Measurements from ENCODE around the gene ULK4.
"Not testable (repeated sequence)": the region's sequence is repeated elsewhere in the genome, so short reads cannot be mapped to it uniquely, and the experiment has no call there.

ULK4 gene

GRCh38 chr3:41565948-41566514, 395.9 kb downstream of the ULK4 start:
- DNase-seq = no peak

- DNase-seq = no peak
Observed at GRCh38 chr3:41565003-41565402, 396.9 kb downstream of the ULK4 start.

- DNase-seq = not testable (repeated sequence)
Observed at GRCh38 chr3:41556245-41556644, 405.7 kb downstream of the ULK4 start.

GRCh38 chr3:41532976-41533375, 428.9 kb downstream of the ULK4 start:
- no peak for DNase-seq

- no peak for DNase-seq
Observed at GRCh38 chr3:41526995-41527573, 434.8 kb downstream of the ULK4 start.

- DNase-seq = no peak
Observed at GRCh38 chr3:41525303-41526064, 436.4 kb downstream of the ULK4 start.

GRCh38 chr3:41523897-41524296, 438.0 kb downstream of the ULK4 start:
- no peak for DNase-seq

GRCh38 chr3:41522612-41523011, 439.3 kb downstream of the ULK4 start:
- DNase-seq = no peak

GRCh38 chr3:41521010-41521655, 440.8 kb downstream of the ULK4 start:
- DNase-seq = no peak

GRCh38 chr3:41519746-41520145, 442.2 kb downstream of the ULK4 start:
- DNase-seq = no peak

GRCh38 chr3:41518626-41519025, 443.3 kb downstream of the ULK4 start:
- DNase-seq = no peak

- DNase-seq = peak; percentile 1
Observed at GRCh38 chr3:41508063-41508696, 453.7 kb downstream of the ULK4 start.

GRCh38 chr3:41507336-41508062, 454.4 kb downstream of the ULK4 start:
- no peak for DNase-seq

- DNase-seq = no peak
Observed at GRCh38 chr3:41503998-41504623, 457.8 kb downstream of the ULK4 start.

GRCh38 chr3:41502481-41502880, 459.4 kb downstream of the ULK4 start:
- no peak for DNase-seq

- DNase-seq = no peak
Observed at GRCh38 chr3:41502023-41502422, 459.9 kb downstream of the ULK4 start.

- DNase-seq = no peak
Observed at GRCh38 chr3:41498847-41499246, 463.1 kb downstream of the ULK4 start.

GRCh38 chr3:41490360-41490759, 471.5 kb downstream of the ULK4 start:
- no peak for DNase-seq

GRCh38 chr3:41489231-41489630, 472.7 kb downstream of the ULK4 start:
- peak; percentile 0 for DNase-seq

GRCh38 chr3:41488501-41488900, 473.4 kb downstream of the ULK4 start:
- DNase-seq = no peak

- no peak for DNase-seq
Observed at GRCh38 chr3:41485484-41485883, 476.4 kb downstream of the ULK4 start.

GRCh38 chr3:41482134-41482533, 479.8 kb downstream of the ULK4 start:
- no peak for DNase-seq

Data from NCI-H69 (cell line).